ENCODE data around the gene CSNK1E.
A peak's percentile ranks its signal among the peaks of the same experiment; 100 is the strongest.
"Not testable (repeated sequence)": the region's sequence is repeated elsewhere in the genome, so short reads cannot be mapped to it uniquely, and the experiment has no call there.

CSNK1E gene

GRCh38 chr22:38317122-38317994 lies at the start of gene CSNK1E:
TSS of gene CSNK1E (minus strand) at chr22:38317433. CDS start at chr22:38314157, 3,276 bp downstream.
- DNase-seq: peak; percentile 9

DNA sequence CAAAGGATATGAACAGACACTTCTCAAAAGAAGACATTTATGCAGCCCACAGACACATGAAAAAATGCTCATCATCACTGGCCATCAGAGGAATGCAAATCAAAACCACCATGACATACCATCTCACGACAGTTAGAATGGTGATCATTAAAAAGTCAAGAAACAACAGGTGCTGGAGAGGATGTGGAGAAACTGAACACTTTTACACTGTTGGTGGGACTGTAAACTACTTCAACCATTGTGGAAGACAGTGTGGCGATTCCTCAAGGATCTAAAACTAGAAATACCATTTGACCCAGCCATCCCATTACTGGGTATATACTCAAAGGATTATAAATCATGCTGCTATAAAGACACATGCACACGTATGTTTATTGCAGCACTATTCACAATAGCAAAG lies 48.6 kb upstream of the CSNK1E start:
- not testable (repeated sequence) for DNase-seq

GRCh38 chr22:38365174-38365573 lies 47.9 kb upstream of the CSNK1E start:
- DNase-seq: not testable (repeated sequence)

DNA sequence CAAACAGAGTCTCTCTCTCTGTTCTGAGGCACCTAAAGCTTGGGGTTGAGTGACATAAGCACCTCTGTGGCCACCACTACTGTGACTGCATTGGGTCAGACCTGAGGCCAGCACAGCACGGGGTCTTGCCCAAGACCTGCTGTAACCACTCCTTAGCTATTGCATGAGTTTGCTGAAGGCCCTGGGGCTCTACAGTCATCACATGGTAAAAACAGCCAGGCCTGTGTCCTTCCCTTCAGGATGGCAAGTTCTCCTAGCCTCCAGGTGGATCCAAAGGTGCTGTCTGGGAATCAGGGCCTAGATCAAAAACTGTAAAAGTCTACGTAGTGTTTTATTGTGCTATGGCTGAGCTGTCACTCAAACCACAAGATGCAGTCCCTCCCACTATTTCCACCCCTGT lies 43.3 kb upstream of the CSNK1E start:
- not testable (repeated sequence) for DNase-seq

DNA sequence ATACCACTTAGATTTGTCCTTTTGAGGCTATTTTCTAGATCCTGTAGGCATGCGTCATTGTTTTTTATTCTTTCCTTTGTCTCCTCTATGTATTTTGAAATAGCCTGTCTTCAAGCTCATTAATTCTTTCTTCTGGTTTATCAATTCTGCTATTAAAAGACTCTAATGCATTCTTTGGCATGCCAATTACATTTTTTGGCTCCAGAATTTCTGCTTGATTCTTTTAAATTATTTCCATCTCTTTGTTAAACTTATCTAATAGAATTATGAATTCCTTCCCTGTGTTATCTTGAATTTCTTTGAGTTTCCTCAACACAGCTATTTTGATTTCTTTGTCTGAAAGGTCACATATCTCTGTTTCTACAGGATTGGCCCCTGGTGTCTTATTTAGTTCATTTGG lies 42.6 kb upstream of the CSNK1E start:
- DNase-seq: not testable (repeated sequence)

DNA sequence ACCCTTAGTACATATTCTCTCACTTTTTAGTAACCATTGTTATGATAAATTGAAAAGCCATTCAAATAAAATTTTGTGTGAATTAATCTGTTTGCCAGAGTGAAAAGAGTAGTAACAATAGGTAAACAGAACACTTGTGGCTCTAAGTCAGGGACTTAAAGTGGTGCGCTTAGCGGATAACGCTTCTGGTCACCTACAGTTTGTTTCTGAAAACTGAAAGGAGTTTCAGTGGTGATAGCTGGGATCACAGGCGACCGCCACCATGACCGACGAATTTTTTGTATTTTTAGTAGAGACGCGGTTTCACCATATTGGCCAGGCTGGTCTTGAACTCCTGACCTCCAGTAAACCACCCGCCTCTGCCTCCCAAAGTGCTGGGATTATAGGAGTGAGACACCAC lies 40.7 kb upstream of the CSNK1E start:
- not testable (repeated sequence) for DNase-seq

DNA sequence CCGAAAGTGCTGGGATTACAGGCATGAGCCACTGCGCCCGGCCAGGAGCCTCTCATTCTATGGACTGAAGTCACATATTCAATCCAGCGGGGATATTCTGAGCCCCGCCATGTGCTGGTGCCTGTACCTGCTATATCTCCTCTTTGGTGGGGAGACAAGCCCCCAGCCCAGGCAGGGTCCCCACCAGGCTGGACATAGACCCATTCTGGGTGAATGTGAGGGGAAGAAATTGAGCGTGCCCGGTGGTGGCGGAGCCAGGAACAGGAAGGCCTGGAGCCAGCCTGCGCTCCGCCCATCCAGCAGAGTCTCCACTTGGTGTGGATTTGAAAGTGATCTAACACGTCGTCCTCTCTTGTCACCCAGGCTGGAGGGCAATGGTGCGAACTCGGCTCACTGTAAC lies 38.0 kb upstream of the CSNK1E start:
- no peak for DNase-seq

DNA sequence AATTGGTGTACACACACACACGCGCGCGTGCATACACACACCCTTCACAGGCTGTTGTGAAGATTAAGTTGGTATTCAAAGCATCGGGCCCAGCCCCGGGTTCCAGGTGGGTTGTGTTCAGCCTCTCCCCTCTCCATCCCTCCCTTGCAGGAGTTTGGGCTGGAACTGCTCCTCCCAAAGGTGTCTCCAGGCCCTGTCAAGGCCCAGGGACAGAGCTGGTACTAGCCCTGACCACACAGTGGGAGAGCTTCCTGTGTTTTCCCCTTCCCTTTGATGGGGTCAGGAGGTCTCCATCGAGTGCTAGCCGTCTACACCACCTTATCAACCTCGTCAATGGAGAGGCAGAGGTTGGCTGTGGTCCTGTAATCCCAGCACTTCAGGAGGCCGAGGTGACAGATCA lies 36.5 kb upstream of the CSNK1E start:
- no peak for DNase-seq

DNA sequence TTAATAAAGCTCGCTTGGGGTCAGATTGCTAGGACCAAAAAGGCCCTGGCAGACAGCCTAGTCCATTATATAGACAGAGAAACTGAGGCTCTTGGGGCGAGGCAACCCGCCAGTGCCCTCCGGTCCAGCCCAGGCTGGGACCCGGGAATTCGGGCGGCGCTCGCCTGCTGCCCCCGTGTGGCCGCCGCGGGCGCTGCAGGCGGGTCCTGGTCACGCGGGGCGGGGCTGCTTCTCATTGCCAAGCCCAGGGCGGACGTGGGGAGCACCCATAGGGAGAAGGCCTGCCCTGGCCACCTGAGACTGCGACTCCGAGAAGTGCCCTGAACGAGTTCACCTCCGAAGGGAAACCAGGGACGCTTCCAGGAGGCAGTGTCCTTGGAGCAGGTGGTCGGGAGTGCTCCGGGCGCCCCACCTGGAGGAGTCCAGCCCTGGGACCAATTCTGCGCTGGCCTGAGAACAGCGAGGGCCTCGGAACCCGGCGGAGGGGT lies 36.0 kb upstream of the CSNK1E start:
- DNase-seq: peak; percentile 14

- no peak for DNase-seq
These were observed 35.2 kb upstream of the CSNK1E start for GRCh38 chr22:38352436-38352835.

GRCh38 chr22:38350444-38351359 lies 33.5 kb upstream of the CSNK1E start:
- DNase-seq: no peak

GRCh38 chr22:38348751-38349496 lies 31.7 kb upstream of the CSNK1E start:
- DNase-seq: no peak

- no peak for DNase-seq
These were observed 30.9 kb upstream of the CSNK1E start for GRCh38 chr22:38347944-38348750.

- DNase-seq: no peak
These were observed 30.1 kb upstream of the CSNK1E start for GRCh38 chr22:38347181-38347943.

- no peak for DNase-seq
These were observed 29.3 kb upstream of the CSNK1E start for GRCh38 chr22:38346506-38346905.

DNA sequence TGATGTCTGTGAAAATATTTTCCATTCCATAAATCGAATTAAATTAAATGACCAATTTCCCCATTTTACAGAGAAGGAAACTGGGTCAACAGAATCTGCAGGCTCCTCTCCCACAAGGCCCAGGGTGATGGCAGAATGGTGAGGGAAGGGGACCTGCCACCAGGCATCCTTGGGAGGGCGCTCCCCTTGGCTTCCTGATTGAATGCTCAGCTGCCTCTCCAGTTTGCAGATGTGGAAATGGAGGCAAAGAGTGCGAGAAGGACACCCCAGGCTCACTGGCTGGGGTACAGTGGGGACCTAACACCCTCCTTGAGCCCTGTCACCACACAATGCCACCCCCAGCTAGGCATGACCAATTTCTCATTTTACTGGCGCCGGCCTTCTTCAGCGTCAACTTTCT lies 28.5 kb upstream of the CSNK1E start:
- no peak for DNase-seq

DNA sequence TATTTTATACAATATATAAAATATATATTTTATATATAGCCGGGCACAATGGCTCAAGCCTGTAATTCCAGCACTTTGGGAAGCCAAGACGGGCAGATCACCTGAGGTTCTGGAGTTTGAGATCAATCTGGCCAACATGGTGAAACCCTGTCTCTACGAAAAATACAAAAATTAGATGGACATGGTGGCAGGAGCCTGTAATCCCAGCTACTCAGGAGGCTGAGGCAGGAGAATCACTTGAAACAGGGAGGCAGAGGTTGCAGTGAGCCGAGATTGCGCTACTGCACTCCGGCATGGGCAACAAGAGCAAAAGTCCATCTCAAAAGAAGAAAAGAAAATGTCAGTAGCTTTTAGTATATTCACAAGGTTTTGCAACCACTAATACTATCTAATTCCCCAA lies 22.7 kb upstream of the CSNK1E start:
- not testable (repeated sequence) for DNase-seq

DNA sequence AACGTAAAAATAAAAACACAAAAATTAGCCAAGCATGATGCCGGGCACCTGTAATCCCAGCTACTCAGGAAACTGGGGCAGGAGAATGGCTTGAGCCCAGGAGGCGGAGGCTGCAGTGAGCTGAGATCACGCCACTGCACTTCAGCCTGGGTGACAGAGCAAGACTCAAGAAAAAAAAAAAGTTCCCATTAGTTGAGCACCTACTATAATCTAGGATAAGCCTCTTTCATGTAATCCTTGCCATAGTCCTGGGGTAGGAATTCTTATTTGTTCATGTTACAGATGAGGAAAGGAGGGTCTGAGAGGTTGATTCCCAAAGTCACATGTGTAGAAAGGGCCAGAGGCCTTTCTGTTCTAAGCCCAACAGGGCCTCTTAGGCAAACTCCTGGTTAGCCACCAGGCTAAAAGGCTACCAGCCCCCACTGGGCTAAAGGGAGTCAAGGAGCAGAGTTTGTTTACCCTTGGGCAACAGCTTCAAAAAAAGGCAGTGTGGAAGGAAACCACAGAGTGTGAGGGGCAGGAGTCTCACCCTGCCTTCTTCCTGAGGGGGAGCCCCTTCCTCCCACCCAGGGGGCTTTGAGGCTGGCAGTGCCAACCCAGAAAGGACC lies 21.6 kb upstream of the CSNK1E start:
- no peak for DNase-seq

DNA sequence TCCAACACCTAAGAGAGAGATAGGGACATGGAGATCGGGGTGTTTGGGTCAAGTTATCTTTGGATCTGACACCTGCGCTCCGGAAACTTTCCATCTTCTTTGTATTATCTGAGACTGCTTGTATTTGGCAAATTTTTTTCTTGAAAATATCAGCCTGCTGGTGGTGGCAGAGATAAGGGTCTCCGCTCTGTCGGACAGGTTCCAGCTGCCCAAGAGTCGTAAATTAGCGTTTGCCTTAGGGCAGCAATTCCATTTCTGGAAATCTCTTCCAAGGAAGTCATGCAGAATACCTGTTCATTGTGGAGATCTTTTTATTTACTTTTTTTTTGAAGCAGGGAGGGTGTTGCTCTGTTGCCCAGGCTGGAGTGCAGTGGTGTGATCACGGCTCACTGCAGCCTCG lies 19.5 kb upstream of the CSNK1E start:
- no peak for DNase-seq

DNA sequence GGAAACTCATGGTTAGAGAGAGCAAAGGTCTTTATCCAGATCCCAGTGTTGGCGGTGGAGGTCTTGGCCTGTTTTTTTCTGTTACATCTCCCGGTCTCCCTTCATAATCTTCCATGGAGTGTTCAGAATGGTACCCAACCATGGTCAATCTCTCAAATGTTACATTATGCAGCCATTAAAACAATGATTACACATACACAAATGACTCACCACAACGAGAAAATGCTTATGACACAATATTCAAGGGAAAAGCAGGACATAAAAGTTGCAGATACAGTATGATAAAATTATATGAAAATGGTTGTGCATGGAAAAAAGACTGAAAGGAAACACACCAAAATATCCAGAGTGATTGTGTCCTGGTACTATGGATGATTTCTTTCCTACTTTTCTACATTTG lies 17.8 kb upstream of the CSNK1E start:
- DNase-seq: no peak

DNA sequence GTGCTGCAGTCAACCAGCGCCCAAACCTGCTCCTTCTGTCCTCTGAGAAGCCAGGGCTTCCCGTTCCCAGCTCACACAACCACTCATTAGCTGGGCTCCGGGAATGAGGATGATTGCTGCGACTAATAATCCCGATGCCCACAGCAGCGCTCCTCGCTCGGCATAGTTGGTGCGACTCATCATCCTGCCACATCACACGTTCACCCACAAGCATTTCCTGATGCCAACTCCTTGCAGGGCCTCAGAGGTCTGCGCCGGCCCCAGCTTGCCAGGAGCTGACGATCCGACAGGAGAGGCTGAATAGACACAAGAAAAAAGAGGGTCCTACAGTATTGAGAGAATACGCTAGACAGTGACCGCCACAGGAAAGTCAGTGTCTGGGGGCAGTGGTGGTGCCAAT lies 10.6 kb upstream of the CSNK1E start:
- peak; percentile 67 for DNase-seq

All from NCI-H226 (cell line).